OCI-M2 (cell line): Measurements from ENCODE around the gene PLLP.
"Not testable (repeated sequence)": the region's sequence is repeated elsewhere in the genome, so short reads cannot be mapped to it uniquely, and the experiment has no call there.

Experiments used
- DNase-seq: peaks from one replicate; lab custom pipeline; 2025; ENCODE audit not compliant: unreplicated experiment; lab: John Stamatoyannopoulos, UW

The PLLP gene

GRCh38 chr16:57273826-57274225 is 10.6 kb downstream of the PLLP start:
- no peak for DNase-seq

DNA sequence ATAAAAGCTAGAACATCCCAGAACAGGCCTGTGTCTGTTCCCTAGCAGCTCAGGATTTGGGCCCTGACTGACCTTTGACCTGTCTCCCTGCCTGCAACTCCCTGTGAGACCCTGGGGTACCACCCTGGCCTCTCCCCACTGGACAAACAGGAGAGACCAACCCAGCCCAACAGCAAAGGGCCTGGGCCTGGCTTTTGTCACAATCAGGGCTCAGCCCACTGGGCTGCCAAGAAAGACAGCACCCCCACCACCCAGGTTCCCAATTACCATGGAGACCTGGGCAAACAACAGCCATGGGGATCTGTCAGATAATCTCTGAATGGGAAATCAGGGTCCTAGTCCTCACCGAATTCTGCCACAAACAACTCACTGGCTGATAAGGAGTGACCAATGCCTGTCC is 11.1 kb downstream of the PLLP start:
- no peak for DNase-seq

DNA sequence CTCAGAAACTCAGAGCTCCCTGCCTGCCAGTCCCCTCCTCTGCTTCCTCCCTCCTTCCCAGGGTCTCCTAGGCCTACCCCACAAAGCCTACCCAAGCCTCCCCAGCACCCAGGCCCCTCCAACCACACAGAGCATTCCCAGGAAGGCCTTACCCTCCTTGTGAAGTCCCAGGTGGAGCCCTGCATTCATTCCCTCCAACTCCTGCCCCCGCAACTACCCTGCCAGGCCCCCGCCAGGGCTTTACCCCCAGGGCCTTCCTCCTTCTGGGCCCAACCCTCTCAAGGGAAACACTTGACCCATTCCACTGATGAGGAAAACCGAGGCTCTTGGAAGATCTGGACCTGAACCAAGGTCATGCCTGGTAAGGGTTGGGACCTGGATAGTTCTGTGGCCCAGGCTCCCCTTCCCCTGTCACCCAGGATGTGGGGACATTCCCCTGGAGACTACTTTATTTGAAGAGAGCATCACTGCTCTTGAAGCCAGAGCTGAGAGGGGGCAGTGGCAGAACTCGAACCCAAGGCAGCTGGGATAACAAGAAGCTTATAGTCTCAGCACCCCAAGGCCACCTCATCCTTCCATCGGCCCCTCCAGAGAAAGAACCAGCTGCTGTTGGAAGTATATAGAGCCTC is 12.5 kb downstream of the PLLP start:
- no peak for DNase-seq

GRCh38 chr16:57271063-57271345 is 13.5 kb downstream of the PLLP start:
- no peak for DNase-seq

DNA sequence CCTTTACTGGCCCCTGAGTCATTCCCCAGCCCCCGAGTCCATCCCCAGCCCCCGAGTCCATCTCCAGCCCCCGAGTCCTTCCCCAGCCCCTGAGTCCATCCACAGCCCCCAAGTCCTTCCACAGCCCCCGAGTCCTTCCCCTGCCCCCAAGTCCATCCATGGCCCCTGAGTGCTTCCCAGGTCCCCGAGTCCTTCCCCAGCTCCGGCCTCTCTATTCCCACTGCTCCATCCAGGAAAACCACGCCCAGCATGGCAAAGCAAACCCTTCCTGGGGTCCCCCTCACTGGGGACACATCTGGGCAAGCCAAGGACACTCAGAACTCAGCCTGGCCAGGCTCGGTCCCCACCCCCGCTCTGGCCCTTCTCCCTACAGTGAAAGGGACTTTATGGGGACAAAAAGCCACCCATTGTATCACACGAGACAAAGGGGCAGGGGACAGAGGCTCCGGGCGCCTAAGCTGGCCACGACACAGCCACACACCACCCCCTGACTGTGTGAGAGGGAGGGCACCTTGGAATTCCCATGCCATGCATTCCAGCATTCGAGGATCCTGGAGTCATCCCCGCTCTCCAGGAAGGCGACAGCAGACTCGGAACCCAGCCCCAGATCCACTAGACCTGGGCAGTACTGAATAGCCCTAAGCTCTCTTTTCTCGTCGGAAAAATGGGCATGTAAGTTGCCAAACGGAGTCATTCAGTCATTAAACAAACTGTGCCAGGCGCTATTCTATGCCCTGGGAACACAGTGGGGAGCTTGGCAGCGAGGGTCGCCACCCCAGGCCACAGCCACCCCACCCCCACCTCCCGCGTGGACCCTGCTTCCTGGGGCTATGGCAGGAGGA is 14.0 kb downstream of the PLLP start:
- no peak for DNase-seq

DNA sequence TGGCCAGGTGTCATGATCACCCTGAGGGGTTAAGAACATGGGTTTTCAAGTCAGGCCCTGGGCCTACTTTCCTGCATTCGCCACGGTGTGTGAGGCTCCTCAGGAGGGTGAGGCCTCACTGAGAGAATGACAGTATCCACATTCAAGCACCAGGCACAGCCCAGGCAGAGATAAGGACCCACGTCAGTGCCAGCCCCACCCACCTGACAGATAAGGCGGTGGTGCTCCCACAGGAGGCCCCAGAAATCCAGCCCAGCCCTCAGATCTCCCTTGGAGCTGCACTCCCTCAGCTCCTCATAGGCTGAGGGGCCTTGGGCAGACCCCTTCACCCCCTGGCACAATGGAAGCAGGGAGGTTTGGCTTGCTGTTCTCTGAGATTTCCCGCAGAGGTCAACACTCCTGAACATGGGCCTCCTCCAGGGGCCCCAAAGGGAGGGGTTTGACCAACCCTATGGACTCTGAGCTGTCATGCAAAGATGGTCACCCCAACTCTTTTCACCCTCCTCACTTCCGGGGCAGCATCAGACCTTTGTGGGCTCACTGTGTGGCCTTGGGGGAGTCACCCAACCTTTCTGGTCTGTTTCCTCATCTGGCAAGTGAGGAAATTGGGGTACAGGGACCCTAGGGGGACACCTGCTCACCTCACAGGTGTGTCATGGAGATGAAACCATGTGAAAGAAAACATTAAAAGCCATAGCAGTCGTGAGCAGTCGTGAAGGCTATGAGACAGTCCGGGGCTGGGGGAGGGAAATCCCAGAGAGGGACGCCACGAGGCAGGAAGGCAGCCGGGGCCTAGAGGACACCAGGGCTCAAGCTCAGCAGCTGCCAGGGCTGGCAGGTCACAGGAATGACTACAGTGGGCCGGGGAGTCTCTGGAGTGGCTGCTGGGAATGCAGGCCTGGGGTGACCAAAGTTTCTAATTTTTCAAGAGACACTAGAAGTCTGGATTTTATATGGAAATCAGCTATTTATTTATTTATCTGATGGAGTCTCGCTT is 15.4 kb downstream of the PLLP start:
- DNase-seq, result no peak

- DNase-seq, result not testable (repeated sequence)
Measured at GRCh38 chr16:57267343-57267742, 17.1 kb downstream of the PLLP start.

GRCh38 chr16:57266531-57267260 is 17.8 kb downstream of the PLLP start:
- no peak for DNase-seq

- no peak for DNase-seq
Measured at GRCh38 chr16:57265850-57266530, 18.5 kb downstream of the PLLP start.

DNA sequence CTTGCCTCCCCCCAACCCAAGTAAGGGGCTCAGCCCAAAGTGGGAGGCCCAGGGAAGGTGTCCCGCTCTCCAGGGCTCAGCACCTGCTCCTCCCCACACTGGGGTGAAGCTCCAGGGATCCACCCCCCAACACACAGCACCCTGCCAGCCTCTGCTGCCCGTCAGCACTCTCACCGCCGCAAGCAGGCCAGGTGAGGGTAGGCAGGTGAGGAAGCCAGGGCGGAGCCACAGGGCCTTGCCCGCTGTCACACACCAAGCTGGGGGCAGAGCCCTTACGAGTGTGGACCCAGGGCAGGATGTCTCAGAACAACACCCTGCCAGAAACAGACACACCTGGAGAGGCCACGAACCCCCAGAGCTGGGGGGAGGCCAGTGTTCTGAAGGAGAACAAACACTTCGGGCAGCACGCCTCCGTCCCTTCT is 19.5 kb downstream of the PLLP start:
- DNase-seq, result no peak

- no peak for DNase-seq
Measured at GRCh38 chr16:57264381-57264780, 20.1 kb downstream of the PLLP start.

DNA sequence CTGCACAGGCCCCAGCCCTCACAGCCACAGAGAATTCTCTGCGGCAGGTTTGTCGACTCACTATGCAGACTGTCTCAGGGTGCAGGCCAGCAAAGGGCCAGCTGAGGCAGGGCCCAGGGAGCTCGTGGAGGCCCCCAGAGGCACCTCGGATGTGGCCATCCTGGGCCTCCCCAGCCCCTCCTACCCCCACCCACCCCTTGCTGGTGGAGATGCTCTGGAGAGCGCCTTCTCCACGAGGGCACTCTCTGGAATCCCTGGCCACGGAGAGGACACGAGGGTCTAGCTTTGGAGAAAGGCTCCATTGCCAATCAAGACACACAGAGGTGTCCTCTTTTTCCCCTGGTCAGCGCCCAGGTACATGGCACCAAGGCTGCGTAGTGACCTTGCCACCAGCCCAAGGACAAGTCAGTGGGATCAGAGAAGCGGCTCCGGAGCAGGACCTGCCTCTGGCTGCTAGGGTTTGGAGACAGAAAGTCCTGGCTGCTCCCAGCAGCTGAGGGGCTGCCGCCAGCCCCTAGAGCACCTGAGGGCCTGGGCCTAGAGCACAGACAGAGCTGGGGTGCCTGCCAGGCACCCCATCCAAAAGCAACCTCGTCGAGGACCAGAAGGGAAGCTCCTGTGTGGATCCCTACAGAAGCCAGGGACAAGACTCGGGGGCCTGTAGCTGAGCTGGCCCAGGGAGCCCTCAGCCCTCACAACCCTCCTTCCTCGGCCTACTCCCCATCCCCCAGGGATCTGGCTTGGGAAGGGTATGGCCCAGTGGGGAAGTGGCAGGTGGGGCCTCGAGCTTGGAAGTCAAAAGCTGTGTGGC is 20.7 kb downstream of the PLLP start:
- DNase-seq, result no peak

DNA sequence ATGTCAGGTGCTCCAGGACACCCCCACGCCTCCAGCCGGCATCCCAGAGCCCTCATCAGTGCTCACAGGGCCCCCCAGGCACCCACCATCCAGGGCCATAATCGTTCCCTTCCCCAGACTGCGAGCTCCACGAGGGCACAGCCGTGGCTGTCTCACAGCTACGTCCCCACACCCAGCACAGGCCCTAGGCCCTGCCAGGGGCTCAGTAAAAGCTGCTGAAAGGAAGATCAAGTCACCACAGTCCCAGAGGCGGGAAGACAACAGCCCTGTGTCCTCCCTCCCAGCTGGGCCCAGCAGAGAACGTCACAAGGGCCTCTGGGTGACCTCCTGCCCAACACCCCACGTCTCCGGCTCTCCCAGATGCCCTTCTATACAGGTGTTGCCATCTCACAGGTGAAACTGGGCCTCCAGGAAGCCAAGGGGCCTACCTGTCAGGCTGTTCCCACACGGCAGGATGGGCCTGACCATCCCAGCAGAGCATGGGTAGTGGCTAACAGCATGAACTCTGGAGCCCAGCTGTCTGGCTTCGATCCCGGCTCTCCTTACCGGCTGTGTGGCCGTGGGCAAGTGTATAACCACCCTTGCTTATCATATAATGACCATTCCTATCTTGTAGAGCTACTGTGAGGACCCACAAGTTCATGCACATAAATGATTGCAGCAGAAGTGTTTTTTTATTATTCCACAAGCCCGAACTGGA is 21.5 kb downstream of the PLLP start:
- DNase-seq, result no peak

GRCh38 chr16:57261806-57262205 is 22.7 kb downstream of the PLLP start:
- no peak for DNase-seq

DNA sequence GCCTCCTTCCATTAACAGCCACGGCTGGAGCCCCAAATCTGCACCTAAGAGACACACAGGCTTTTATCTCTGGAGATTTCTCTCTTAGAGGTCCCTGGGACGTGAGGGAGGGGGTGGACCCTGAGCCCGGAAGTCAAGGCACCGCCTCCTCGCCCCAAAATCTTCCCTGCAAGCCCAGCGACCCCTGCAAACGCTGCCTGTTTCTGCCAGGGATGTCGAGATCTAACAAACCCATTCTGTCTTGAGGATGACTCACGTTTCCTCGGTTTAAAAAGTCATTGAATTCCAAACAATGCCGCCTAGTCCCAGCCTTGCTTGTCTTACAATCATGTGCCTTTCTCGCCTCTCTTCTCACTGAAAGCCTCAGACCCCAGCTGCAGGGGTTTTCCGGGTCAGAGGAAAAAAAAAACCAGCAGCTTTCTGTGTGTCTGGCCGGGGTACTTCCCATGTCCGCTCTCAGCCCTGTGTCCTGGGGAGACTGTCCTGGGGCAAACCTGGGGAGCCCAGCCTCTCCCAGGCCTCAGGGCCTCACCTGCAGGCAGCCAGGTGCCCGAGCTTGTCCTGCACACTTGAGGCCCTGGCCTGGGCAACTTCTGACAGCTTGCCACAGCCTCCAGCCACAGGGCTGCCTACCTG is 24.1 kb downstream of the PLLP start:
- no peak for DNase-seq

GRCh38 chr16:57258910-57259475 is 25.5 kb downstream of the PLLP start:
- DNase-seq, result no peak

DNA sequence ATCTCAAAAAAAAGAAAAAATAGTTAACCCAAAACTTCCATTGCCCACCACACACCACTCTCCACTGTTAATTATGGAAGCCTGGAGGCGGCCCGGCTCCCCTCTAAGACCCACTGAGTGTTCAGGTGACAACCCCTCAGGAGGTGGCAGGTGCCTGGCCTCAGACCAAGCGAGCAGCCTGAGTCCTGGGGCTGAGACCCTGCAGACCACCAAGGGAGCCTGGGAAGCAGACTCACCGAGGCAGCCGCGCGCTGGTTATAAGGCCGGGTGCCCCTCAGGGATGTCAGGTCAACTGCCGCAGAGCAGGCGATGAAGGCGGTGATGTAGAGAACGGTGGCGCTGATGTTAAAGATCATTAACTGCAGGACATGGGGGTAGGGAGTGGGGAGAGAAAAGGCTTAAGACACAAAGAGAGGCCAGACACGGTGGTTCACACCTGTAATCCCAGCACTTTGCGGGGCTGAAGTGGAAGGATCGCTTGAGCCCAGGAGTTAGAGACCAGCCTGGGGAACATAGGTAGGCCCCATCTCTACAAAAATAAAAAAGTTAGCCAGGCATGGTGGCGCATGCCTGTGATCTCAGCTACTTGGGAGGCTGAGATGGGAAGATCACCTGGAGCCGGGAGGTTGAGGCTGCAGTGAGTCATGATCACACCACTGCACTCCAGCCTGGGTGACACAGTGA is 26.1 kb downstream of the PLLP start:
- DNase-seq, result no peak
